SK-N-SH (cell line): ENCODE results near the gene STARD13. TPM values are rescaled to one million over a fixed set of nuclear protein-coding genes. Genes with fewer than 3 reads are reported as not detected.

Source experiments
- CTCF ChIA-PET: fragments of 300-600, 350-600 bp; formaldehyde crosslinking; extraction: SDS; loops from one replicate; lab custom pipeline; 2021; lab: Yijun Ruan, JAX
- POLR2A ChIA-PET: fragments of 350-600 bp; sonication (Branson Sonifier 250); formaldehyde crosslinking; extraction: SDS; loops from one replicate; lab custom pipeline; 2020; ENCODE audit warnings: antibody characterized with exemption, inconsistent platforms; lab: Yijun Ruan, JAX
- DNase-seq: peaks from one replicate; pipeline ENCODE4 v3.0.0; 2012
- H2AFZ ChIP-seq: fragments of 200-600 bp; sonication (generic); 2 replicates; pipeline ENCODE4 v1.8.1; 2016; ENCODE audit warnings: antibody characterized with exemption, mild to moderate bottlenecking, low read depth
- H3F3A ChIP-seq: fragments of 200-600 bp; sonication (generic); replicated peaks from 2 replicates; pipeline ENCODE3; 2016; ENCODE audit warnings: antibody characterized with exemption, mild to moderate bottlenecking; ENCODE audit not compliant: insufficient read depth
- H3K27ac ChIP-seq, 2 experiments: fragments of 200-500 bp in 1 of 2; fragments of 200-600 bp in 1 of 2; sonication (Bioruptor generic) in 1 of 2; sonication (generic), shearing (Covaris generic) in 1 of 2; 2 replicates each; pipeline versions ENCODE4 v1.5.1 to v1.6.1; 2014 to 2016; ENCODE audit warnings: low read depth in 2 of 2, inconsistent platforms in 1 of 2, low read length in 1 of 2, mild to moderate bottlenecking in 1 of 2, mixed read lengths in 1 of 2
- H3K27me3 ChIP-seq: fragments of 200-600 bp; sonication (generic), shearing (Covaris generic); 2 replicates; pipeline ENCODE4 v1.6.1; 2016; ENCODE audit warnings: mixed run types; ENCODE audit not compliant: insufficient read depth
- H3K36me3 ChIP-seq, 2 experiments: fragments of 200-500 bp in 1 of 2; fragments of 200-600 bp in 1 of 2; sonication (Bioruptor generic) in 1 of 2; sonication (generic) in 1 of 2; replicated peaks in 1 of 2; 2 replicates each; pipeline versions ENCODE3 to v1.5.1; 2014 to 2016; ENCODE audit warnings: low read length in 1 of 2, mild to moderate bottlenecking in 1 of 2; ENCODE audit not compliant: insufficient read depth in 2 of 2, control insufficient read depth in 1 of 2
- H3K4me1 ChIP-seq, 2 experiments: fragments of 200-500 bp in 1 of 2; fragments of 200-600 bp in 1 of 2; sonication (Bioruptor generic) in 1 of 2; sonication (generic), shearing (Covaris generic) in 1 of 2; 2 replicates each; pipeline versions ENCODE4 v1.5.1 to v1.6.1; 2014 to 2016; ENCODE audit warnings: low read depth in 1 of 2, low read length in 1 of 2, mixed run types in 1 of 2; ENCODE audit not compliant: insufficient read depth in 2 of 2, control insufficient read depth in 1 of 2
- H3K4me2 ChIP-seq: fragments of 200-600 bp; sonication (generic), shearing (Covaris generic); 2 replicates; pipeline ENCODE4 v1.6.1; 2017; ENCODE audit warnings: mixed run types
- H3K4me3 ChIP-seq, 2 experiments: fragments of 200-500 bp in 1 of 2; fragments of 200-600 bp in 1 of 2; sonication (Bioruptor generic) in 1 of 2; sonication (generic), shearing (Covaris generic) in 1 of 2; 2 replicates each; pipeline versions ENCODE4 v1.5.1 to v1.8.1; 2014 to 2016; ENCODE audit warnings: low read depth in 2 of 2, inconsistent platforms in 1 of 2, low read length in 1 of 2, mild to moderate bottlenecking in 1 of 2, mixed read lengths in 1 of 2, moderate library complexity in 1 of 2
- H3K79me2 ChIP-seq: fragments of 200-600 bp; sonication (generic); 2 replicates; pipeline ENCODE4 v1.8.1; 2017; ENCODE audit warnings: mild to moderate bottlenecking; ENCODE audit not compliant: insufficient read depth
- H3K9ac ChIP-seq: fragments of 200-600 bp; sonication (generic); 2 replicates; pipeline ENCODE4 v1.6.1; 2017; ENCODE audit warnings: mixed run types
- H3K9me2 ChIP-seq: fragments of 200-600 bp; sonication (generic); 2 replicates; pipeline ENCODE4 v1.6.1; 2017; ENCODE audit warnings: mixed run types
- H3K9me3 ChIP-seq: fragments of 200-600 bp; sonication (generic); 2 replicates; pipeline ENCODE4 v1.6.1; 2017; ENCODE audit warnings: mixed run types, mild to moderate bottlenecking, moderate library complexity
- H4K20me1 ChIP-seq: fragments of 200-600 bp; sonication (generic); 2 replicates; pipeline ENCODE4 v1.6.1; 2017; ENCODE audit warnings: mild to moderate bottlenecking, mixed run types; ENCODE audit not compliant: insufficient read depth
- EP300 ChIP-seq, 2 experiments: IDR thresholded peaks; 2 replicates each; pipeline versions ENCODE4 v1.4.0 to v1.6.1; 2012; ENCODE audit warnings: borderline replicate concordance in 1 of 2, low read depth in 1 of 2, low read length in 1 of 2
- EZH2phosphoT487 ChIP-seq: fragments of 200-600 bp; sonication (generic); IDR thresholded peaks from 2 replicates; pipeline ENCODE4 v1.6.1; 2017; ENCODE audit warnings: low read depth, mixed run types, mild to moderate bottlenecking, antibody characterized with exemption, moderate library complexity, borderline replicate concordance
- FOXM1 ChIP-seq: IDR thresholded peaks from 2 replicates; pipeline ENCODE4 v1.4.0; 2012; ENCODE audit warnings: low read depth, mild to moderate bottlenecking
- MEF2A ChIP-seq: IDR thresholded peaks from 2 replicates; pipeline ENCODE4 v1.4.0; 2012; ENCODE audit warnings: low read depth, borderline replicate concordance
- POLR2AphosphoS5 ChIP-seq: IDR thresholded peaks from 2 replicates; pipeline ENCODE4 v1.6.1; 2012; ENCODE audit warnings: low read depth, low read length
- RAD21 ChIP-seq: IDR thresholded peaks from 2 replicates; pipeline ENCODE4 v1.6.1; 2012; ENCODE audit warnings: mild to moderate bottlenecking, low read length
- TAF1 ChIP-seq: IDR thresholded peaks from 2 replicates; pipeline ENCODE4 v1.6.1; 2012; ENCODE audit warnings: low read depth, mild to moderate bottlenecking, low read length, moderate library complexity, borderline replicate concordance
- WGBS: methylation state at CpG from one replicate; pipeline ENCODE4 v1.1.6; 2017; ENCODE audit warnings: low lambda C conversion rate; 5-methylcytosine and 5-hydroxymethylcytosine counted together
- polyA plus RNA-seq, 3 experiments: library from polyadenylated mRNA; depleted of rRNA; stranded (reverse); fragments of >200 nt; gene quantifications; 2 replicates each; pipeline ENCODE4 v1.2.3, GENCODE V29; 2012
- TF ChIP-seq, protein P1 (sequence below): fragments of 150-350 bp; IDR thresholded peaks from 2 replicates; pipeline ENCODE4 v1.6.1; 2016; ENCODE audit warnings: mild to moderate bottlenecking, low read depth, low read length
- TF ChIP-seq, protein P2 (sequence below): IDR thresholded peaks from 2 replicates; pipeline ENCODE4 v1.4.0; 2012; ENCODE audit warnings: low read depth, borderline replicate concordance
- TF ChIP-seq, protein P3 (sequence below): fragments of 200-600 bp; sonication (generic); IDR thresholded peaks from 2 replicates; pipeline ENCODE4 v1.6.1; 2017; ENCODE audit warnings: antibody characterized with exemption, mild to moderate bottlenecking, moderate library complexity
- TF ChIP-seq, protein P4 (sequence below): fragments of 150-350 bp; IDR thresholded peaks from 2 replicates; pipeline ENCODE4 v1.6.1; 2017; ENCODE audit warnings: antibody characterized with exemption, low read length, low read depth, borderline replicate concordance
- TF ChIP-seq, protein P5 (sequence below): IDR thresholded peaks from 2 replicates; pipeline ENCODE4 v1.4.0; 2012; ENCODE audit warnings: low read depth, borderline replicate concordance

STARD13 gene
- polyA plus RNA-seq, 1 of the 3 experiments (the other 2 are of a cell fraction): 5.7 TPM

DNA sequence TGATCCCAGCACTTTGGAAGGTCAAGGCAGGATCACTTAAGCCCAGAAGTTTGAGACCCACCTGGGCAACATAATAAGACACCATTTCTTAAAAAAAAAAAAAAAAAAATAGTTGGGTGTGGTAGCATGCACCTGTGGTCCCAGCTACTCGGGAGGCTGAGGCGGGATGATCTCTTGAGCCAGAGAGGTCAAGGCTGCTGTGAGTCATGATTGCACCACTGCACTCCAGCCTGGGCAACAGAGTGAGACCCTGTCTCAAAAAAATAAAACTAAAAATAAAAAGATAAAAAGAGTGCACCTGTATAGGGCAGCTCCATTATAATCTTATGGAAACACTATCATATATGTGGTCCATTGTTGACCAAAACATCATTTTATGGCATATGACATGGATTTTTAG, 25.5 kb upstream of the STARD13 start:
- Histone ChIP-seq H3K9me3 (no peaks in the 10 kb centered on the region), H3K9ac (no peak overlapping the region), H3K4me1 (no peaks in the 10 kb centered on the region; a peak in 1 of 4 replicates), H4K20me1 (no peaks in the 10 kb centered on the region), H3K9me2 (no peaks in the 10 kb centered on the region), H3K36me3 (no peaks in the 10 kb centered on the region), H3K27me3 (no peaks in the 10 kb centered on the region), H3K4me3 (no peak overlapping the region), H2AFZ (no peak overlapping the region), H3K4me2 (no peak overlapping the region), H3K79me2 (no peaks in the 10 kb centered on the region), H3F3A (peaks cover 4% of the 10 kb centered on the region)
- DNase-seq: no peak
- CTCF ChIA-PET: interaction anchor here (1.6 kb wide), 2 partner anchors 16 to 82 kb away, joined by 4 read pairs; no protein-coding TSS in a partner anchor
- POLR2A ChIA-PET: no interaction called here
- 87% methylated on average over 2 of the region's 2 CpGs for WGBS
- TF ChIP-seq, protein P1, sequence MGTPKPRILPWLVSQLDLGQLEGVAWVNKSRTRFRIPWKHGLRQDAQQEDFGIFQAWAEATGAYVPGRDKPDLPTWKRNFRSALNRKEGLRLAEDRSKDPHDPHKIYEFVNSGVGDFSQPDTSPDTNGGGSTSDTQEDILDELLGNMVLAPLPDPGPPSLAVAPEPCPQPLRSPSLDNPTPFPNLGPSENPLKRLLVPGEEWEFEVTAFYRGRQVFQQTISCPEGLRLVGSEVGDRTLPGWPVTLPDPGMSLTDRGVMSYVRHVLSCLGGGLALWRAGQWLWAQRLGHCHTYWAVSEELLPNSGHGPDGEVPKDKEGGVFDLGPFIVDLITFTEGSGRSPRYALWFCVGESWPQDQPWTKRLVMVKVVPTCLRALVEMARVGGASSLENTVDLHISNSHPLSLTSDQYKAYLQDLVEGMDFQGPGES: no peak
- TF ChIP-seq, protein P2, sequence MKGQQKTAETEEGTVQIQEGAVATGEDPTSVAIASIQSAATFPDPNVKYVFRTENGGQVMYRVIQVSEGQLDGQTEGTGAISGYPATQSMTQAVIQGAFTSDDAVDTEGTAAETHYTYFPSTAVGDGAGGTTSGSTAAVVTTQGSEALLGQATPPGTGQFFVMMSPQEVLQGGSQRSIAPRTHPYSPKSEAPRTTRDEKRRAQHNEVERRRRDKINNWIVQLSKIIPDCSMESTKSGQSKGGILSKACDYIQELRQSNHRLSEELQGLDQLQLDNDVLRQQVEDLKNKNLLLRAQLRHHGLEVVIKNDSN: no peak
- TF ChIP-seq, protein P3, sequence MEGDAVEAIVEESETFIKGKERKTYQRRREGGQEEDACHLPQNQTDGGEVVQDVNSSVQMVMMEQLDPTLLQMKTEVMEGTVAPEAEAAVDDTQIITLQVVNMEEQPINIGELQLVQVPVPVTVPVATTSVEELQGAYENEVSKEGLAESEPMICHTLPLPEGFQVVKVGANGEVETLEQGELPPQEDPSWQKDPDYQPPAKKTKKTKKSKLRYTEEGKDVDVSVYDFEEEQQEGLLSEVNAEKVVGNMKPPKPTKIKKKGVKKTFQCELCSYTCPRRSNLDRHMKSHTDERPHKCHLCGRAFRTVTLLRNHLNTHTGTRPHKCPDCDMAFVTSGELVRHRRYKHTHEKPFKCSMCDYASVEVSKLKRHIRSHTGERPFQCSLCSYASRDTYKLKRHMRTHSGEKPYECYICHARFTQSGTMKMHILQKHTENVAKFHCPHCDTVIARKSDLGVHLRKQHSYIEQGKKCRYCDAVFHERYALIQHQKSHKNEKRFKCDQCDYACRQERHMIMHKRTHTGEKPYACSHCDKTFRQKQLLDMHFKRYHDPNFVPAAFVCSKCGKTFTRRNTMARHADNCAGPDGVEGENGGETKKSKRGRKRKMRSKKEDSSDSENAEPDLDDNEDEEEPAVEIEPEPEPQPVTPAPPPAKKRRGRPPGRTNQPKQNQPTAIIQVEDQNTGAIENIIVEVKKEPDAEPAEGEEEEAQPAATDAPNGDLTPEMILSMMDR: no peak
- TF ChIP-seq POLR2AphosphoS5 (no peak), EZH2phosphoT487 (no peak), FOXM1 (no peak), TAF1 (no peak), RAD21 (no peak), MEF2A (no peak), EP300 (IDR thresholded peaks at IDR 0.05; ENCODE audit: borderline replicate concordance in 1 of 2, low read depth in 1 of 2, low read length in 1 of 2) (no peak)
- TF ChIP-seq, protein P4, sequence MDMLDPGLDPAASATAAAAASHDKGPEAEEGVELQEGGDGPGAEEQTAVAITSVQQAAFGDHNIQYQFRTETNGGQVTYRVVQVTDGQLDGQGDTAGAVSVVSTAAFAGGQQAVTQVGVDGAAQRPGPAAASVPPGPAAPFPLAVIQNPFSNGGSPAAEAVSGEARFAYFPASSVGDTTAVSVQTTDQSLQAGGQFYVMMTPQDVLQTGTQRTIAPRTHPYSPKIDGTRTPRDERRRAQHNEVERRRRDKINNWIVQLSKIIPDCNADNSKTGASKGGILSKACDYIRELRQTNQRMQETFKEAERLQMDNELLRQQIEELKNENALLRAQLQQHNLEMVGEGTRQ: no peak
- TF ChIP-seq, protein P5, sequence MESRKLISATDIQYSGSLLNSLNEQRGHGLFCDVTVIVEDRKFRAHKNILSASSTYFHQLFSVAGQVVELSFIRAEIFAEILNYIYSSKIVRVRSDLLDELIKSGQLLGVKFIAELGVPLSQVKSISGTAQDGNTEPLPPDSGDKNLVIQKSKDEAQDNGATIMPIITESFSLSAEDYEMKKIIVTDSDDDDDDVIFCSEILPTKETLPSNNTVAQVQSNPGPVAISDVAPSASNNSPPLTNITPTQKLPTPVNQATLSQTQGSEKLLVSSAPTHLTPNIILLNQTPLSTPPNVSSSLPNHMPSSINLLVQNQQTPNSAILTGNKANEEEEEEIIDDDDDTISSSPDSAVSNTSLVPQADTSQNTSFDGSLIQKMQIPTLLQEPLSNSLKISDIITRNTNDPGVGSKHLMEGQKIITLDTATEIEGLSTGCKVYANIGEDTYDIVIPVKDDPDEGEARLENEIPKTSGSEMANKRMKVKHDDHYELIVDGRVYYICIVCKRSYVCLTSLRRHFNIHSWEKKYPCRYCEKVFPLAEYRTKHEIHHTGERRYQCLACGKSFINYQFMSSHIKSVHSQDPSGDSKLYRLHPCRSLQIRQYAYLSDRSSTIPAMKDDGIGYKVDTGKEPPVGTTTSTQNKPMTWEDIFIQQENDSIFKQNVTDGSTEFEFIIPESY: no peak
- TF ChIP-seq, all 33 proteins: peak for 0
- no peak overlapping the region for H3K27ac ChIP-seq
